ENCODE measurements around the gene KCNQ1.

The KCNQ1 gene

GRCh38 chr11:2527621-2528291, 82.9 kb downstream of the KCNQ1 start:
- DNase-seq = no peak

- no peak for DNase-seq
Observed at GRCh38 chr11:2528301-2529050, 83.7 kb downstream of the KCNQ1 start.

GRCh38 chr11:2529173-2529572, 84.4 kb downstream of the KCNQ1 start:
- DNase-seq = no peak

- DNase-seq = no peak
Observed at GRCh38 chr11:2529636-2530035, 84.8 kb downstream of the KCNQ1 start.

- no peak for DNase-seq
Observed at GRCh38 chr11:2530131-2530854, 85.5 kb downstream of the KCNQ1 start.

- DNase-seq = no peak
Observed at GRCh38 chr11:2530855-2531200, 86.0 kb downstream of the KCNQ1 start.

- no peak for DNase-seq
Observed at GRCh38 chr11:2531277-2531986, 86.6 kb downstream of the KCNQ1 start.

GRCh38 chr11:2531987-2532703, 87.3 kb downstream of the KCNQ1 start:
- DNase-seq = no peak

- DNase-seq = peak; percentile 33
Observed at GRCh38 chr11:2532704-2533586, 88.1 kb downstream of the KCNQ1 start.

- DNase-seq = no peak
Observed at GRCh38 chr11:2533587-2534133, 88.9 kb downstream of the KCNQ1 start.

GRCh38 chr11:2534134-2534956, 89.5 kb downstream of the KCNQ1 start:
- DNase-seq = no peak

- DNase-seq = no peak
Observed at GRCh38 chr11:2534957-2535672, 90.3 kb downstream of the KCNQ1 start.

GRCh38 chr11:2535673-2536439, 91.0 kb downstream of the KCNQ1 start:
- no peak for DNase-seq

- DNase-seq = no peak
Observed at GRCh38 chr11:2536440-2536989, 91.7 kb downstream of the KCNQ1 start.

GRCh38 chr11:2537010-2537705, 92.3 kb downstream of the KCNQ1 start:
- no peak for DNase-seq

- DNase-seq = no peak
Observed at GRCh38 chr11:2537896-2538724, 93.3 kb downstream of the KCNQ1 start.

GRCh38 chr11:2538951-2539350, 94.1 kb downstream of the KCNQ1 start:
- no peak for DNase-seq
